K562 (cell line): ENCODE measurements around the gene KLF1. TPM values are rescaled to one million over a fixed set of nuclear protein-coding genes. Genes with fewer than 3 reads are reported as not detected.

Experiments
- CEBPG ChIP-seq, 3 experiments: fragments of 200-800 bp in 1 of 3; sonication (Bioruptor generic) in 1 of 3; sonication (generic) in 1 of 3; formaldehyde crosslinking in 1 of 3; IDR thresholded peaks in 2 of 3; conservative IDR thresholded peaks in 1 of 3; 2 replicates each; pipeline versions ENCODE4 v1.6.1 to v1.8.0; 2016 to 2022; ENCODE audit warnings: missing compliant biosample characterization in 2 of 3, missing genetic modification characterization in 2 of 3, mild to moderate bottlenecking in 1 of 3, missing genetic modification reagents in 1 of 3
- EHMT2 ChIP-seq: fragments of 450-650 bp; IDR thresholded peaks from 2 replicates; pipeline ENCODE4 v1.6.1; 2018; ENCODE audit warnings: antibody characterized with exemption
- ELF4 ChIP-seq: fragments of 450-650 bp; formaldehyde crosslinking; IDR thresholded peaks from 2 replicates; pipeline ENCODE4 v1.4.0; 2022; ENCODE audit warnings: missing genetic modification characterization
- HDAC2 ChIP-seq: fragments of 450-650 bp; IDR thresholded peaks from 2 replicates; pipeline ENCODE4 v1.6.1; 2016; ENCODE audit warnings: mild to moderate bottlenecking
- HNRNPL ChIP-seq: fragments of 200-400 bp; formaldehyde crosslinking; IDR thresholded peaks from 2 replicates; pipeline ENCODE4 v1.6.1; 2017; ENCODE audit warnings: low read depth, mild to moderate bottlenecking, low read length
- PHB2 ChIP-seq: fragments of 450-650 bp; IDR thresholded peaks from 2 replicates; pipeline ENCODE4 v1.6.1; 2017; ENCODE audit warnings: low read depth
- PTBP1 ChIP-seq: fragments of 200-400 bp; formaldehyde crosslinking; IDR thresholded peaks from 2 replicates; pipeline ENCODE4 v1.6.1; 2017; ENCODE audit warnings: low read depth, low read length
- XRCC3 ChIP-seq: fragments of 450-650 bp; IDR thresholded peaks from 2 replicates; pipeline ENCODE4 v1.6.1; 2017; ENCODE audit warnings: mild to moderate bottlenecking, moderate library complexity
- ZNF354B ChIP-seq: fragments of 250-450 bp; sonication (Bioruptor Pico); IDR thresholded peaks from 2 replicates; pipeline ENCODE4 v1.4.0; 2020
- ZNF384 ChIP-seq: IDR thresholded peaks from 2 replicates; pipeline ENCODE4 v1.6.1; 2012; ENCODE audit warnings: low read depth, low read length, improper control_type of control experiment
- ZNF589 ChIP-seq: fragments of 200-800 bp; sonication (Bioruptor generic); IDR thresholded peaks from 2 replicates; pipeline ENCODE4 v1.6.1; 2016; ENCODE audit warnings: low read depth, missing genetic modification characterization, missing compliant biosample characterization
- ZNF764 ChIP-seq: fragments of 250-450 bp; sonication (Bioruptor Pico); IDR thresholded peaks from 2 replicates; pipeline ENCODE4 v1.4.0; 2020; ENCODE audit warnings: low read depth, mild to moderate bottlenecking, moderate library complexity
- polyA plus RNA-seq, 8 experiments: library from polyadenylated mRNA; depleted of rRNA in 4 of 8; stranded (reverse) in 5 of 8; unstranded in 3 of 8; fragments of >200 nt; fragmentation: Nextera tagmentation in 2 of 8; fragmentation: Illumina TruSeq in 1 of 8; extraction: Ambion mirVana in 2 of 8; extraction: Trizol in 1 of 8; gene quantifications; 2 replicates each; pipeline versions ENCODE4 v1.2.1 to v1.2.3, GENCODE V29; 2011 to 2014; ENCODE audit warnings: inconsistent platforms in 1 of 8, missing spikeins in 1 of 8
- total RNA-seq, 7 experiments: library from RNA; depleted of rRNA in 6 of 7; stranded (reverse); fragments of >200 nt in 6 of 7; fragmentation: Illumina TruSeq in 2 of 7; extraction: Trizol in 2 of 7; gene quantifications; 2 replicates each; pipeline versions ENCODE4 v1.2.1 to v1.2.3, GENCODE V29; 2011 to 2021; ENCODE audit warnings: low replicate concordance in 1 of 7
- TF ChIP-seq, protein P1 (sequence below): fragments of 250-450 bp; sonication (Bioruptor Pico); IDR thresholded peaks from 2 replicates; pipeline ENCODE4 v1.8.0; 2022; ENCODE audit warnings: inconsistent platforms
- TF ChIP-seq, protein P2 (sequence below): sonication (generic); formaldehyde crosslinking; IDR thresholded peaks from 2 replicates; pipeline ENCODE4 v1.8.0; 2022; ENCODE audit warnings: mild to moderate bottlenecking, missing genetic modification reagents
- TF ChIP-seq, protein P3 (sequence below): fragments of 450-650 bp; IDR thresholded peaks from 2 replicates; pipeline ENCODE4 v1.6.1; 2016; ENCODE audit warnings: antibody characterized with exemption
- TF ChIP-seq, protein P4 (sequence below): fragments of 450-650 bp; formaldehyde crosslinking; IDR thresholded peaks from 2 replicates; pipeline ENCODE4 v1.4.0; 2020; ENCODE audit warnings: mild to moderate bottlenecking, moderate library complexity
- TF ChIP-seq, protein P5 (sequence below): fragments of 200-800 bp; sonication (Bioruptor generic); IDR thresholded peaks from 2 replicates; pipeline ENCODE4 v1.6.1; 2017; ENCODE audit warnings: missing genetic modification characterization, missing compliant biosample characterization
- TF ChIP-seq, protein P6 (sequence below): fragments of 450-650 bp; IDR thresholded peaks from 2 replicates; pipeline ENCODE4 v1.6.1; 2016; ENCODE audit warnings: borderline replicate concordance

The KLF1 gene
- total and polyA plus RNA-seq, 9 of the 15 experiments (the other 6 are each of a cell fraction or from before 2014, with no cell fraction given), result 8.4 to 163 (median 47.3) TPM

DNA sequence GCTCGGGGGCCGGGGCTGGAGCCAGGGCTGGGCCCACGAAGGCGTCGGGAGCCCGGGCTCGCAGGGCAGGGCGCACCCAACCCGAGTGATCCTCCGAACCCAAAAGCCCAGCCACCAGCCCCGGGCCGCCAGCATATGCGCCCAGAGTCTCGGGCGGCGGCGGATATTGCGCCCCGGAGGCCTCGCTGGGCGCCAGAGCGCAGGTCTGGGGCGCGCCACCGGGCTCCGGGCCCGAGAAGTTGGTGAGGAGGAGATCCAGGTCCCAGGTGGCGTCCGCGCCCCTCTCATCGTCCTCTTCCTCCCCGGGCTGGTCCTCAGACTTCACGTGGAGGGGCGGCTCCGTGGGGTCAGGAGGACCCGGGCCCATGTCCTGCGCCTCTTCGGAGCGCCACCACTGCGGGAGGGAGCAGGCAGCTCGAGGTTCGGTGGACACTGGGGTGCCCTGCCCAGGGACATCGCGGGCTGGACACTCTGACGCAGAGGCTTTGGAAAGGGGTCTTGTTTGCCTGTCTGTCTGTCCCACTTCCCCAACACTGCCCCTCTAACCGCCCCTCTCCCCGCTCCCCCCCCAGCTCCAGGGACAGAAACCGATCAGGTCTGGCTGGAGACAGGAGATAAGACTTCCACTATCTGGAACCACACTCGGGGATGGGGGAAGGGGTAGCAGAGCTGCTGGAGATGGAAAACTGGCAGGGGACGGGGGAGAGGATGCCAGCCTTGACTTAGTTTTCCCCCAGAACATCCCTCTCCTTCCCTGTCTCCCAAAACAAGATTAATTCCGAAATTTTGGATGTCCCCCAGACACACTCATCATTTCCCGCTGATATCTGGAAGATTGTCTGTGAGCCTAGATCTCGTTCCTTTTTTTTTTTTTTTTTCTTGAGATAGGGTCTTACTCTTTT, 1.0 kb downstream of the KLF1 start (continued):
- TF ChIP-seq, protein P1, sequence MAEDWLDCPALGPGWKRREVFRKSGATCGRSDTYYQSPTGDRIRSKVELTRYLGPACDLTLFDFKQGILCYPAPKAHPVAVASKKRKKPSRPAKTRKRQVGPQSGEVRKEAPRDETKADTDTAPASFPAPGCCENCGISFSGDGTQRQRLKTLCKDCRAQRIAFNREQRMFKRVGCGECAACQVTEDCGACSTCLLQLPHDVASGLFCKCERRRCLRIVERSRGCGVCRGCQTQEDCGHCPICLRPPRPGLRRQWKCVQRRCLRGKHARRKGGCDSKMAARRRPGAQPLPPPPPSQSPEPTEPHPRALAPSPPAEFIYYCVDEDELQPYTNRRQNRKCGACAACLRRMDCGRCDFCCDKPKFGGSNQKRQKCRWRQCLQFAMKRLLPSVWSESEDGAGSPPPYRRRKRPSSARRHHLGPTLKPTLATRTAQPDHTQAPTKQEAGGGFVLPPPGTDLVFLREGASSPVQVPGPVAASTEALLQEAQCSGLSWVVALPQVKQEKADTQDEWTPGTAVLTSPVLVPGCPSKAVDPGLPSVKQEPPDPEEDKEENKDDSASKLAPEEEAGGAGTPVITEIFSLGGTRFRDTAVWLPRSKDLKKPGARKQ (CRISPR knock-in tag), result no peak
- TF ChIP-seq, protein P2, sequence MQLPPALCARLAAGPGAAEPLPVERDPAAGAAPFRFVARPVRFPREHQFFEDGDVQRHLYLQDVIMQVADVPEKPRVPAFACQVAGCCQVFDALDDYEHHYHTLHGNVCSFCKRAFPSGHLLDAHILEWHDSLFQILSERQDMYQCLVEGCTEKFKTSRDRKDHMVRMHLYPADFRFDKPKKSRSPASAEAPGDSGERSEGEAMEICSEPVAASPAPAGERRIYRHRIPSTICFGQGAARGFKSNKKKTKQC (CRISPR knock-in tag), result no peak
- no peak for TF ChIP-seq CEBPG (CRISPR knock-in tag; IDR thresholded peaks at IDR 0.05)
- no peak for TF ChIP-seq CEBPG (tag; conservative IDR thresholded peaks at IDR 0.05 in 1 of 2, IDR thresholded peaks at IDR 0.05 in 1 of 2)
- TF ChIP-seq XRCC3, result no peak
- no peak for TF ChIP-seq ZNF354B (CRISPR knock-in tag)
- TF ChIP-seq, protein P3, sequence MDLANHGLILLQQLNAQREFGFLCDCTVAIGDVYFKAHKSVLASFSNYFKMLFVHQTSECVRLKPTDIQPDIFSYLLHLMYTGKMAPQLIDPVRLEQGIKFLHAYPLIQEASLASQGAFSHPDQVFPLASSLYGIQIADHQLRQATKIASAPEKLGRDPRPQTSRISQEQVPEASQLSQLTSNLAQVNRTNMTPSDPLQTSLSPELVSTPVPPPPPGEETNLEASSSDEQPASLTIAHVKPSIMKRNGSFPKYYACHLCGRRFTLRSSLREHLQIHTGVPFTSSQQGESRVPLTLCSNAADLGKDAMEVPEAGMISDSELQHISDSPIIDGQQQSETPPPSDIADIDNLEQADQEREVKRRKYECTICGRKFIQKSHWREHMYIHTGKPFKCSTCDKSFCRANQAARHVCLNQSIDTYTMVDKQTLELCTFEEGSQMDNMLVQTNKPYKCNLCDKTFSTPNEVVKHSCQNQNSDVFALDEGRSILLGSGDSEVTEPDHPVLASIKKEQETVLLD, result peak; percentile 61; the same call in 1 of the 2 replicates
- TF ChIP-seq, protein P4, sequence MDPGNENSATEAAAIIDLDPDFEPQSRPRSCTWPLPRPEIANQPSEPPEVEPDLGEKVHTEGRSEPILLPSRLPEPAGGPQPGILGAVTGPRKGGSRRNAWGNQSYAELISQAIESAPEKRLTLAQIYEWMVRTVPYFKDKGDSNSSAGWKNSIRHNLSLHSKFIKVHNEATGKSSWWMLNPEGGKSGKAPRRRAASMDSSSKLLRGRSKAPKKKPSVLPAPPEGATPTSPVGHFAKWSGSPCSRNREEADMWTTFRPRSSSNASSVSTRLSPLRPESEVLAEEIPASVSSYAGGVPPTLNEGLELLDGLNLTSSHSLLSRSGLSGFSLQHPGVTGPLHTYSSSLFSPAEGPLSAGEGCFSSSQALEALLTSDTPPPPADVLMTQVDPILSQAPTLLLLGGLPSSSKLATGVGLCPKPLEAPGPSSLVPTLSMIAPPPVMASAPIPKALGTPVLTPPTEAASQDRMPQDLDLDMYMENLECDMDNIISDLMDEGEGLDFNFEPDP (CRISPR knock-in tag), result no peak
- peak; percentile 85 for TF ChIP-seq ZNF384
- TF ChIP-seq ELF4, result no peak
- TF ChIP-seq HNRNPL, result no peak
- no peak for TF ChIP-seq EHMT2
- peak; percentile 76; the same call in 1 of the 2 replicates for TF ChIP-seq ZNF589
- TF ChIP-seq PHB2, result peak; percentile 67
- TF ChIP-seq, protein P5, sequence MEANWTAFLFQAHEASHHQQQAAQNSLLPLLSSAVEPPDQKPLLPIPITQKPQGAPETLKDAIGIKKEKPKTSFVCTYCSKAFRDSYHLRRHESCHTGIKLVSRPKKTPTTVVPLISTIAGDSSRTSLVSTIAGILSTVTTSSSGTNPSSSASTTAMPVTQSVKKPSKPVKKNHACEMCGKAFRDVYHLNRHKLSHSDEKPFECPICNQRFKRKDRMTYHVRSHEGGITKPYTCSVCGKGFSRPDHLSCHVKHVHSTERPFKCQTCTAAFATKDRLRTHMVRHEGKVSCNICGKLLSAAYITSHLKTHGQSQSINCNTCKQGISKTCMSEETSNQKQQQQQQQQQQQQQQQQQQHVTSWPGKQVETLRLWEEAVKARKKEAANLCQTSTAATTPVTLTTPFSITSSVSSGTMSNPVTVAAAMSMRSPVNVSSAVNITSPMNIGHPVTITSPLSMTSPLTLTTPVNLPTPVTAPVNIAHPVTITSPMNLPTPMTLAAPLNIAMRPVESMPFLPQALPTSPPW (CRISPR knock-in tag), result peak; percentile 96
- TF ChIP-seq HDAC2, result no peak
- TF ChIP-seq ZNF764 (CRISPR knock-in tag), result no peak
- TF ChIP-seq PTBP1, result no peak
- TF ChIP-seq, protein P6, sequence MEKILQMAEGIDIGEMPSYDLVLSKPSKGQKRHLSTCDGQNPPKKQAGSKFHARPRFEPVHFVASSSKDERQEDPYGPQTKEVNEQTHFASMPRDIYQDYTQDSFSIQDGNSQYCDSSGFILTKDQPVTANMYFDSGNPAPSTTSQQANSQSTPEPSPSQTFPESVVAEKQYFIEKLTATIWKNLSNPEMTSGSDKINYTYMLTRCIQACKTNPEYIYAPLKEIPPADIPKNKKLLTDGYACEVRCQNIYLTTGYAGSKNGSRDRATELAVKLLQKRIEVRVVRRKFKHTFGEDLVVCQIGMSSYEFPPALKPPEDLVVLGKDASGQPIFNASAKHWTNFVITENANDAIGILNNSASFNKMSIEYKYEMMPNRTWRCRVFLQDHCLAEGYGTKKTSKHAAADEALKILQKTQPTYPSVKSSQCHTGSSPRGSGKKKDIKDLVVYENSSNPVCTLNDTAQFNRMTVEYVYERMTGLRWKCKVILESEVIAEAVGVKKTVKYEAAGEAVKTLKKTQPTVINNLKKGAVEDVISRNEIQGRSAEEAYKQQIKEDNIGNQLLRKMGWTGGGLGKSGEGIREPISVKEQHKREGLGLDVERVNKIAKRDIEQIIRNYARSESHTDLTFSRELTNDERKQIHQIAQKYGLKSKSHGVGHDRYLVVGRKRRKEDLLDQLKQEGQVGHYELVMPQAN, result no peak; the same call in 1 of the 2 replicates
